SKM-1 treated with dmso at 0.1 percent for 144 hours (cell line): ENCODE results near the gene ABHD17C.
A peak's percentile ranks its signal among the peaks of the same experiment; 100 is the strongest.

Experiments
- DNase-seq: peaks from one replicate; lab custom pipeline; 2025; ENCODE audit not compliant: unreplicated experiment; lab: John Stamatoyannopoulos, UW

The ABHD17C gene

DNA sequence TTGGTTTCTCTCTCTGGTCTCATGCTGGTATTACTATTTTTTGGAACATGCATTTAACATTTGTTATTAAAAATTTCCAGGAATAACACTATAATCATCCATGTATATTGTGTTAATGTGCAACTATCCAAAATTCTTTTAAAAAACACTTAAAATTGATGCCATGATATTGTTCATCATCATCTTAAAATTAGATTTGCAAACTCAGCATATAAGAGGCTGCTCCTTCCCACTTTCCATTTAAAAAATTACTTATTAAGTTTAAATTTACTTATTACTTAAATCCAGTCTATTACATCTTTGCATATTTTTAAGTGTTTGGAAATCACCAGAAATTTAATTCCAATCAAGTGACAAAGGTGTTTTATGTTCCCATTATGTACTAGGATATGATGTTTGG is 5.8 kb upstream of the ABHD17C start:
- DNase-seq: no peak

DNA sequence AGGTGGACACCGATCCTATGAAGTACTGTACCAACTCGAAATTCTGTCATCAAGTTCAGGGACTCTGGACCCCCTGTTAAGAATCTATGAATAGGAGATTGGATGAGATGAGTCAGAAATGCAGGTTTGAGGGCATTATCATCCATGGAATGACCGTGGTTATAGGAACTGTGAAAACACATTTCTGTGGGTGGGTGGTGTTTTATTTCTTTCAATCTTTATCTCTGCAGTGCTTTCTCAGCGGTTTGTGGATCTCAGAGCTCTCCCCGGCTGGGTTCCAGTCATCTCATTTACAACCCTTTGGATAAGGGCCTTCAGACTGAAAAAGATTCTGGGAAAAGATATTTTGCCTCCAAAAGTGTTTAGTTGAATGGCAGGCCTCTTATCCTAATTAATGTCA is 5.4 kb upstream of the ABHD17C start:
- DNase-seq: no peak

DNA sequence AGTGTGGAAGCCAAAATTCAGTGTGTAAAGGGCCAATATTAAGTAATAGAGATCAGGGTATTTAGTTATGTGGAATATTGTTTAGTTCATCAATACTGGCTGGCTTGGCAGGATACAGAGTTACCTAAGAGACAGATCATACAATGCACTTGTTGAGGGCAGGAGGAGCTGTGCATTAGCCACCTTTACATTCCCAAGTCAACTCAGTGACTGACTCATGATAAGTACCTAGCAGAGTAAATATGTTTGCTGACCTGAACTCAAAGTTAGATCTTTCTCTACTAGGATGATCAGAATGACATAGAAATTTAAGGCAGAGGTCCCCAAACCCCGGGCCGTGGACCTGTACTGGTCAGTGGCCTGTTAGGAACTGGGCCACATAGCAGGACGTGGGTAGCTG is 3.5 kb upstream of the ABHD17C start:
- DNase-seq: no peak

DNA sequence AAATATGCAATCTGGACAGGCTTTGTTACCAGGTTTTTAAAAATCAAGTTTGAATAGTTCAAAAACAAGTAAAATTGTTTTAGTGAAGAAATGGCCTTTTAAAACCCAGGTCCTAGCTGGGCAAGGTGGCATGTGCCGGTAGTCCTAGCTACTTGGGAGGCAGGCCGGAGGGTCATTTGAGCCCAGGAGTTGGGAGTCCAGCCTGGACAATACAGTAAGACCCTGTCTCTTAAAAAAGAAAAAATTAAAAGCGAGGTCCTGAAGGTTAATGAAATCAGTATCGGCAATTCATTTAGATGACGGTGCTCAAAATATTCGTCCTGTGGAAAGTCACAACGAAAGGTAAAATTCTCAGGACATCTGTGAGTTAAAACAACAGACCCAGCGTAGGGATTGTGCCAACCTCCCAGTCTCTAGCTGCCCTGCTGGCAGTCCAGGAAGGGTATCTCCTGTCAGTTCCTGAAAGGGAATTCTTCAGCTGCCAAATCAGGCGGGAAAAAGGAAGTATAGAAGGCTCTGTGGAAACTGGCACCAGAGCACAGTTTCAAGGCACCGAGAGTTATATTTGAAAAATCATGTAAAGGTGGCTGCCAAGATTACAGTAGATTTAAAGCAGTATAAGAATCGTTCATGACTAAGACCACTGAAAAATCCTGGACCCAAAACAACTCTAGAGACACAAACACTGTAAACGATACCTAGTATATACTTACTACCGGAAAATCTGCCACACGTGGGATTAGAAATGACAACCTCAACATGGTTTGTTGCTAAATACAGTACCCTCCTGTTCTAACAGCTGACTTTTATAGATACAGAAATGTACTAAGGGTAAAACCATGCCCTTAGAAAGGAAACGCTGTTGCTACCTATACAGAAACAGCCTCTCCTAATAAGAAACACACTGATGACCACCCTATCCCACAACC is 1.2 kb upstream of the ABHD17C start:
- no peak for DNase-seq

DNA sequence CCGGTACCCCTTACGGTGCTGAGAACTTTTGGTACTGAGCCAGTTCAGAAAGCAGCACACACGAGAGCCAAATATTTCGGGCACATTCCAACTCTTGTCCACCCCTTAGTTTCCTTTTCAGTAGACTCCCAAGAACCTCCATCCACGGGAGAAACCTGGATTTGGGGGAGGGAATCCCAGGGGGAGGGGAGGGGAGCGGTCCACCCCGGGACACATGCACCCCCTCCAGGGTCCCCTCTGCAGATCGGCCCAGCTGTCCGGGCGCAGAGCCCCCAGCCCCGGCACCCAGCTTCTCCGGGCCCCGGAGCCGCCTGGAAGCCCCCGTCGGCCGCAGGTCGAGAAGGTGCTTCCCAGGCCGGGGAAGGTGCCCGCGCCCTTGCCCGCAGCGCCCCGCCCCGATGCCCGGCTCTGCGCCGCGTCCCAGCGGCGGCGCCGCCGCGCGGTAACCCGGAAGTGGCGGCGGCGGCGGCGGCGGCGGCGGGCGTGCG is 455 bp upstream of the ABHD17C start:
- DNase-seq: no peak

DNA sequence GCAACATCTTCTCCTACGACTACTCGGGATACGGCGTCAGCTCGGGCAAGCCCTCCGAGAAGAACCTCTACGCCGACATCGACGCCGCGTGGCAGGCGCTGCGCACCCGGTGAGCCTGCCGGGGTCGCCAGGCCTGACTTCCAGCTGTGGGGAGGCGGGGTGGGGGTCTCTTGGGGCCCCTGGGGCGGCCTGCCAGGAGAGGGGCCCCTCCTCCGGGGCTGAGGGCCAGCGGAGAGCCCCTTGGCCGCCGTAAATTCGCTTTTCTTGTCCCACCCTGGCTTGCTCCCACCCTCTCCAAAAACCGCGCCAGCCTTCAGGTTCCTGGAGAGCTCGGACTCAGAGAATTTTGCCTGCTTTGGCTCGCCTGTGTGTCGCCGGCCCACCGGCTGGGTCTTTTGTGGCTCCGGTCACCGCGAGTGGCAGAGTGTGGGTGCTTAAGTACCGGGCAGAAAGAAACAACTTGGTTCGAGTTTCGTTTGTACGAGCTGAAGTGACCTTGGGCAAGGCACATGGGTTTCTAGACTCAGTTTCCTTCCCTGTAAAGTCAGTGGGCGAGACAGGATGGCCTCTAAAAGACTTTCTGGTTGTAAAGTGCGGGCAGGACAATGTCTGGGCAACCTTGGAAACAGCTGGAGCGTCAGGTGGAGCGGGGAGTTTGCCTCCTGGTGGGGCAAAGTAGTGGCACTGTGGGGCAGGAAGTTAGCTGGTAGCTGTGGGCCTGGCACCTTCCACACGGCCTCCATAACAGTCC is 976 bp downstream of the ABHD17C start:
- DNase-seq: no peak

DNA sequence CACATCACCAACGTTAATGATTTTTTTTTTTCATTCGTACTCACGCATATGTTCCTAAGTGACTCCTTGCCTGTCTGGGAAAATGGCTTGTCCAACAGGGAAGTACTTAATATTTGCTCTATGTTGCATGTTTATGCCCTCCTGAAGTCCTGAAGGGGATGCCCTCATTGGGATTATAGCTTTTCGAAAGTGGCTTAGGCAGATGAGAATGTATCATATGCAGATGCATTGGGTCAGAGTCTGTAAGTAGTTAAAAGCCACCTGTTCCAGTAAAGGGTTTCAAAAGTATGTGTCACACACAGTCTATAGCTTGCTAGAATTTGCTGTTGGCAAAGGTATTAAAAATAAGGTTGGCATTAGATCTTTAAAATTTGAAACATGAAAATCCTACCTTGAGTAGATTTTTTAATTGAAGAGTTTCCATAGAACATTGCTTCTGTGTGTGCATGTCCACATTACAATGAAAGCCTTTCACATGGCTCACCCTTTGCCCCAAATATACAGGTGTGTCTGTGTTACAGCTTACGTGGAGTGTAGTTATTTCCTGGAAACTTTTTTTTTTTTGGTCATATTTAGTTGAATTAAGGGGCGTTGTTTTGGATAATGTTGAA is 2.1 kb downstream of the ABHD17C start:
- DNase-seq: no peak

DNA sequence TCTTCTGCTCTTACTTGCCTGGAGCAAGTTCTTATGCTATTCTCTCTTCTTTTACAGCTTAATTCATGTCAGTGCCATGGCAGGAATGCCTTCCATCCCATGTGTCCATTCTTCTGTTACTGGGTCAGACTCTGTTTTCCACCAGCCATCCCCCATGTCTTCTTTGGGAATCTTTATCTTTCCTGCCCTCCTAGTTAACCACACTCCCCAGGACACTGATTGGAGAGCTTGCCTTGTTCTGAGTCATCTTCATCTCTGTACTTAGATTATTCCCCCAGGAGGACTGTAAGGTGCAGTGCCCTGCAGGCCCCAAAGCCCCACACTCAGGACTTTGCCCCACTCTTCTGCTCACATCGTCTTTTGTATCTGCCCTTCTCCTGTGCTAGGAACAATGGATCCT is 3.6 kb downstream of the ABHD17C start:
- DNase-seq: no peak

DNA sequence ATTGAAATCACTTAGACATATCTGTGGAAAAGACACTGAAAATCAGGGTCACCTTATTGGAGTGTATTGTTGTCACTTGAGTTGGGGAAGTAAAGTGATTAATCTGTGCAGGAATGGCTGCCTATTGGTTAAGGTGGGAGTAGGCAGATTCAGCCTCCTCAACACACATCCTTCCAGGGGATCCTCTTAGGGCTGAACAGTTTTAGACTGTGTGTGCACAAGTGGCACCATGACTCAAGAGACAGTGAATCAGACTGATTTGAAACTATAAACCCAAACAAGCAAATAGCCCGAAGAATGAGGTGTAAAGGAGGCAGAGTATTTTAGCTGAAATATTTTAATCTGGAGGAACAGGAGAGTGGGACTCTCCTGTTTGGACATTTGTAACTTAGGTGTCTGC is 4.9 kb downstream of the ABHD17C start:
- no peak for DNase-seq

DNA sequence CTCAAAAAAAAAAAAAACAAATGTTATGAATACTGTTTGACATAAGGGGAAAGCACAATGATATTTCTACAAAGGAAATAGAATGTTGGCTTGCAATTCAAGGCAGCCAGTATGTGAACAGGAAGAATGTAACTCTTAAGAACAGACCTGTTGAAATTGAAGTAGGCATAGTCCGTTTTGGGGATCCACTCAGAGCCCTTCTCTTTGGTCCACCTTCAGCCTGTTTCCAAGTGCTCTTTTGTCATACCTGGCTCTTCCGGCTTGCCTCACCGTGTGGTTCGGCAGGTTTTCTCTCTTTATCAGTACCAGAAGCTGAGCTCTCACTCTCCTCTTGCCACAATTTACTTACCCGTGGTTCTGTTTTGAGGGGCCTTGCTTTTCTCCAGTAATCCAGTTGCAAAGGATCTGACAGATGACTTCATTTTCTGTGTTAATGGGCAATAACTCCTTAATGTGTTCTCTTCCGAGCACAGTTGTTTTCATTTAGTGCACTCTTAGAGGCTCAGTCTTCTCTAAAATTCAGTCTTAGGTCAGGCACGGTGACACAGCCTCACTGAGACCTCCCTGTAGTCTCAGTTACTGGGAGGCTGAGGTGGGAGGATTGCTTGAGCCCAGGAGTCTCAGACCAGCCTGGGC is 6.7 kb downstream of the ABHD17C start:
- DNase-seq: no peak

DNA sequence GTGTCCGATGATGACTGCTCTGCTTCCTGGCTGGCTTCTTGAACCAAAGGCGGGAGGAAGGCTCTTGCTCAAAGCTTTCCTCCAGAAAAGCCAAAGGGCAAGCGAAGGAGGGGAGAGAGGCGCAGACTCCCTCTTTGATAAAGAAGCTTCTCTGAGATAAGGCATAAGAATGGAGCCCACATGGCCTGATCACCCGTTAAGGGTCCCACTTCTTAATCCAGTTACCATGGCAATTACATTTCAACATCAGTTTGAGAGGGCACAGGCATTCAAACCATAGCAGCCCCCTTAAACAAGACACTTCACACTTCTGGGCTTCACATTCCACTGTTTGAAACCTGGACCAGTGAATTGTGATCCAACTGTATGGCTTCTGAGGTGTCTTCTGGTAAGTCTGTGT is 8.0 kb downstream of the ABHD17C start:
- no peak for DNase-seq

DNA sequence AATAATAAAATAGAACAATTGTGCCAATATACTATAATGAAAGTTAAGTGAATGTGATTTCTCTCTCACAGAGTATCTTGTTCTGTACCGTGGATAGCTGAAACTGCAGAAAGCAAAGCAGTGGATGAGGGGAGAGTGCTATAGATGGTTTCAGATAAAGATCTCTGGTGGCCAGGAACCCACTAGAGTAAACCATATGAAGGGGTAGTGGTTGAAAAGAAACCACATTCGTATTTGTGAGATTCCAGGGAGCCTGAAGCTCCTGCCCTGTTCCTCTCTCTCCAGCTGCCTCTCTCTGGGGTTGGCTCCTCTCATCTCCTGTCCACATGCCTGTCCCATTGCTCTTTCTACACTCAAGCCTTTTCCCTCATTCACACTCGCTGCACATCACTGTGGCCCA is 8.9 kb downstream of the ABHD17C start:
- no peak for DNase-seq

DNA sequence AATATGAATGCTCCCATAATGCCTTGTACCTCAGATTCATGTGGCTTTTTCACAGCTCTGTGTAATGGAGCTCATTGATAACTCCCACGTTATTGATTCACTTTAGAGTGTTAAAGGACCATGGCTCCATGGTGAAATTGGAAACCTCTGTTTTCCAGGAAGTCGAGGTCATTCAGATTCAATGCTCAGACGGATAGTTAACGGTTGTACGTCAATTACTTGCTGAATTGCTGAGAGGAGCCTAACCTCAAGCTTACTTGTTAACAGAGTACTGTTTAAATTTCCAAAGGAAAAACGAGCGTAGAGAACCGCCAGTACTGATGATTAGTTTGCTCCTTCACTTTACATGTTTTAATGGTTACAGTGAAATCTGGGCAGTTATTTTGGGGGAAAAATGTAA is 11.1 kb downstream of the ABHD17C start:
- no peak for DNase-seq

DNA sequence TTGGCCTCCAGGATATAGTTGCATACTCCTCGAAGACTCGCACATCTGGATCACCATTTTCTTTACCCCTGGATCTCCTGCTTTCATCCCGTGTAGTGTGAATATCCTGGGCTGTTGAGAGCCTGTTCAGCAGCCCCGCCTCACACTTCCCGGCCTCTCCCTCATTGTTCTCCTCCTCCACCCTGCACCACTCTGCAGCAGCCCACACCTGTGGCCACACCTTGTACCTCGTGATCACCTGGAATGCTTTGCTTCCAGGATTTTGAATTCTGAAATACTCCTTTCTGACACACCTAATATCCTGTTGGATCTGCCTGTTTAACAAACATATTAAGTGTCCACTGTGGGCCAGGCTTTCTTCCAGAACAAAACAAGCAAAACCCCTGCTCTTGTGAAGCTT is 14.4 kb downstream of the ABHD17C start:
- DNase-seq: no peak

DNA sequence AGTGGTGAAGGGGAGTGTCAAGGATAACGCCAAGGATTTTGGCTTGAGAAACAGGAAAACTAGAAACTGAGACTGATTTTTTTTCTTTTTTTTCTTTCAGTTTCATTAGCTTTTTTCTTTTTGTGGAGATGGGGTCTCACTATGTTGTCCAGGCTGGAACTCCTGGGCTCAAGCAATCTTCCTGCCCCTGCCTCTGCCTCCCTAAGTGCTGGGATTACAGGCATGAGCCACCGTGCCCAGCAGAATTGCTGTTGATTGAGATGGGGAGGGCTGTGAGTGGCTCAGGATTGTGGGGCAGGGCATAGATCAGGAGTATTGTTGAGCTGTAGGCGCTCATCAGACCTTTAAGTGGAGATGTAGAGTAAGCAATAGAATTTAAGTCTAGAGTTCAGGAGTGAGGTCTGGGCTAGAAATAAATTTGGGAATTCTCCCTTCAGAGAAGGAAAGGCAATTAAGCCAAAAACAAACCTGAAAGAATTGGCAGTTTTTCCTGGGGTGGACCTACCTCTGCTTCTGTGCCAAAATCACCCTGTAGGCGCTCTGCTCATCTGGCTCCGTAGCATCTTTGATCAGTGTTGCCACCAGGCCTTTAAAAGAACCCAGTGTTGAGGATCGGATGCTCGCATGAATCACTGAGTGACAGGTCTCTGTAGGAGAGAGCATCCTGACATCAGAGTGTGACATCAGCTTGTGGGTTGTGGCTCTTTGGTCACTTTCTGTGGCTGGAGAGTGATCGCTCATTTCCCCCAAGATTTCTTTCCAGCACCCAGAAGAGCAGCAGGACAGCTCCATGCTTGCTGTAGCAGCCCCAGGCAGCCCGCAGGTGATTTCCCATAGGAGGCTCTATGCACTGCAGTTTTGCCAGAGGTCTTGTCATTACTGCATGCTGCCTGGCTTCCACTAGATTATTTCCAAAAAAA is 15.8 kb downstream of the ABHD17C start:
- DNase-seq: no peak

DNA sequence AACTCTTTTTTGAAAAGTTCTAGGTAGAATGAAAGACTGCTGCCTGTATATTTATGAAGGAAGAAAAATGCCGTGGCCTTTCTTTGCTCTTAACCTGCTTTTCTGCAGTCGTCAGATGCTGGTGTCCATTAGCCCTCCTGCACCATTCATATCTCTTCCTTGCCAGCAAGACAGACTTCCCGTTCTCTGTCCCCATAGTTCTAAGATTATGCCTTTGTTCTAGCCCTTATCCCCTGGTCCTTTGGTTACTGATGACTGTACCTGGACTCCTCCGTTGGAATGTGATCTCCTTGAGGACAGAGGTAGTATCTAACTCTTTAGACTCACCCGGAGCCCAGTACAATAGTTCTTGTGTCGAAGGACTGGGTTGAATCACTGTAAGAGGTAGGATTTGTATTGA is 16.8 kb downstream of the ABHD17C start:
- no peak for DNase-seq

DNA sequence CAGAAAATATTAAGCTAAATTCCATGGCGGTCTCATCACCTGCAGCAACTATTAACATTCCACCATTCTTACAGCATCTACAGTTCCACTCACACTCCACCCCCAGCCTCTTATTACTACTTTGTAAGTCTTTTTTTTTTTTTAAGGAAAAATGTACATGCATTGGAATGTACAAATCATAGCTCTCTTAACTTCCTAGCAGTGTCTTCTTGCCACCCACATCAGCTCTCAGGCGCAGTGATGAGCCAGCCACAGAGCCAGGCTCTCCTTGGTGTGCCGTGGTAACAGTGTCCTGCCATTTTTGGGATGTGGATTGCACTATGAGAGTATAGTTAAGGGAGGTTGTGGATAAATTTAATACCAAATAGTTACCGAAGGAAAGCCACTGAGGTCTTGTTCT is 17.8 kb downstream of the ABHD17C start:
- no peak for DNase-seq

DNA sequence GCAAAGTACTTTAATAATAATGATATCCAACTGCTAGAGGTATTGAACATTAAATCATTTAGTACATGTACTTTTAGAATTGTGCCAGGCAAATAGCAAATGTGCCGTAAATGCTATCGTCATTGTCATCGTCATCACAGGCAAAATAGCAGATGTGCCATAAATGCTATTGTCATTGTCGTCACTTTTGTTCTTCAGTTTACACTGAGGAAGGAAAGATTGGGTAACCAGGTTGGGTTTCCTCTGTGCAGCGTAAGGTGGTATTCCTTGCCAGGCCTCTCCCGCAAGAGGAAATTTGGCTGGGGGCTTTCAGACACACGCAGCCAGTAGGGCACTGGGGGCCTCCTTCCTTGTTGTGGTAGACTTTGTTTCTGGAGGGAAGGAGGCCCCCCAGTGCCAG is 26.4 kb downstream of the ABHD17C start:
- peak; percentile 41 for DNase-seq

DNA sequence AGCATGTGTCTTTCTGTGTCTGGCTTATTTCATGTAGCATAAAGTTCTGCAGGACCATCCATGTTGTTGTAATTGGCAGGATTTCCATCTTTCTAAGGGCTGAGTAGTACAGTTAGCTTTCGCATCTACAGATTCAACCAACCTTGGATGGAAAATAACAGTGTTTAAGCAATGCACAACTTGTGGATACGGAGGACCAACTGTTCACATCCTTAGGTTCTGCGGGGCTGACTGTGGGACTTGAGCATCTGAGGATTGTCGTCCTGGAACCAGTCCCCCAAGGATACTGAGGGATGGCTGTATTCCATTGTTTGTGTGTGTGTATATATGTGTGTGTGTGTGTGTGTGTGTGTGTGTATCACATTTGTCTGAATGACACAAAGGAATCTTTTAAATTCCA is 27.7 kb downstream of the ABHD17C start:
- no peak for DNase-seq

DNA sequence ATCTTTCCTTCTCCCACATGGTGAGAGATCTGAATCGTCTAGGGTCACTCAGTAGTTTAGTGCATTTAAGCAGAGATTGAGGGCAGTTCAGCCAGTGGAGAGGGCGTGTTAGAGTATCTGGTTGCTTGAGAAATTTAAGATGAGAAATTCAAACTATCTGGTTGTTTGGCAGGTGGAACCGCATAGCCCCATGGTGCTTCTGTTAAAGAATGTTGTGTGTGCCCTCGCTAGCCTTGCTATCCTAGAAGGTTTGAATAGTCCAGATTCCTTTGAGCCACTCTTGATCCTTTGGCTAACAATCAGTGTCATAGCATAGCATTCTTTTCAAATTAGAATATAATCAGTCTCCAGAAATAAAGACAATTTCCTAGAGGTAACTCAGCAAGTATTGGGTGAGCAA is 32.1 kb downstream of the ABHD17C start:
- DNase-seq: no peak
